ENCODE measurements around the gene ZNF526. TPM values are rescaled to one million over a fixed set of nuclear protein-coding genes. Genes with fewer than 3 reads are reported as not detected.

ZNF526 gene
- total and polyA plus RNA-seq, 9 of the 15 experiments (the other 6 are each of a cell fraction or from before 2014, with no cell fraction given), result 1.3 to 17.9 (median 6.2) TPM

DNA sequence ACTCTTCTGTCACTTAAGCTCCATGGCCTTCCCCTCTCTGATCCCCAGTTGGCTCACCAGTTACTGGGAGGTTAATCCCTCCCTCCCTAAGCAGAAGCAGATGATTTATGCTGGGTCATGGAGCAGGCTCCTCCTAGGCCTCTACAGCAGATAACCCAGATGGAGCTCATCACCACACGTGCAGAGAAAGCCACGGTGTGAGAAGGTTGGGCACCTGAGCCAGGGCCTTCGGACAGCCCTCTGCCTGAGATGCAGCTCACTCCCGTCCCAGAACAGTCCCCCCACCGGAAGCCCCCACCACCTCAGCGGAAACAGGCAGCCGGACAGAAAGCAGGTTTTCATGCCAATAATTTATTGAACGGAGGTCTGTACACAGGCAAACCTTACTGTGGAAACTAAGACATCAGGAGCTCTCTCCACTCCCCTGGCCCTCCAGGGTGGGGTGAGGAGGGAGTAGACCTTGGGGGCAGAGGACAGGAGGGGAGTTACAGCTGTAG, 9.8 kb downstream of the ZNF526 start (continued):
- TF ChIP-seq NR4A1 (CRISPR knock-in tag; IDR thresholded peaks at IDR 0.05), result no peak
- no peak for TF ChIP-seq NR4A1 (tag; IDR thresholded peaks at IDR 0.05)
- no peak for TF ChIP-seq ZNF224 (CRISPR knock-in tag; IDR thresholded peaks at IDR 0.05)
- TF ChIP-seq SIX5 (IDR thresholded peaks at IDR 0.05; ENCODE audit: borderline replicate concordance in 1 of 2, insufficient read depth in 1 of 2, low read depth in 1 of 2, low read length in 2 of 2), result no peak
- TF ChIP-seq ZNF197 (CRISPR knock-in tag; IDR thresholded peaks at IDR 0.05; ENCODE audit: low read depth), result no peak
- no peak for TF ChIP-seq ZNF586 (CRISPR knock-in tag; conservative IDR thresholded peaks at IDR 0.05)
- TF ChIP-seq, protein P1, sequence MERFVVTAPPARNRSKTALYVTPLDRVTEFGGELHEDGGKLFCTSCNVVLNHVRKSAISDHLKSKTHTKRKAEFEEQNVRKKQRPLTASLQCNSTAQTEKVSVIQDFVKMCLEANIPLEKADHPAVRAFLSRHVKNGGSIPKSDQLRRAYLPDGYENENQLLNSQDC (CRISPR knock-in tag; IDR thresholded peaks at IDR 0.05), result no peak
- no peak for TF ChIP-seq PURB (CRISPR knock-in tag; IDR thresholded peaks at IDR 0.05; ENCODE audit: low read depth)
- TF ChIP-seq, protein P2, sequence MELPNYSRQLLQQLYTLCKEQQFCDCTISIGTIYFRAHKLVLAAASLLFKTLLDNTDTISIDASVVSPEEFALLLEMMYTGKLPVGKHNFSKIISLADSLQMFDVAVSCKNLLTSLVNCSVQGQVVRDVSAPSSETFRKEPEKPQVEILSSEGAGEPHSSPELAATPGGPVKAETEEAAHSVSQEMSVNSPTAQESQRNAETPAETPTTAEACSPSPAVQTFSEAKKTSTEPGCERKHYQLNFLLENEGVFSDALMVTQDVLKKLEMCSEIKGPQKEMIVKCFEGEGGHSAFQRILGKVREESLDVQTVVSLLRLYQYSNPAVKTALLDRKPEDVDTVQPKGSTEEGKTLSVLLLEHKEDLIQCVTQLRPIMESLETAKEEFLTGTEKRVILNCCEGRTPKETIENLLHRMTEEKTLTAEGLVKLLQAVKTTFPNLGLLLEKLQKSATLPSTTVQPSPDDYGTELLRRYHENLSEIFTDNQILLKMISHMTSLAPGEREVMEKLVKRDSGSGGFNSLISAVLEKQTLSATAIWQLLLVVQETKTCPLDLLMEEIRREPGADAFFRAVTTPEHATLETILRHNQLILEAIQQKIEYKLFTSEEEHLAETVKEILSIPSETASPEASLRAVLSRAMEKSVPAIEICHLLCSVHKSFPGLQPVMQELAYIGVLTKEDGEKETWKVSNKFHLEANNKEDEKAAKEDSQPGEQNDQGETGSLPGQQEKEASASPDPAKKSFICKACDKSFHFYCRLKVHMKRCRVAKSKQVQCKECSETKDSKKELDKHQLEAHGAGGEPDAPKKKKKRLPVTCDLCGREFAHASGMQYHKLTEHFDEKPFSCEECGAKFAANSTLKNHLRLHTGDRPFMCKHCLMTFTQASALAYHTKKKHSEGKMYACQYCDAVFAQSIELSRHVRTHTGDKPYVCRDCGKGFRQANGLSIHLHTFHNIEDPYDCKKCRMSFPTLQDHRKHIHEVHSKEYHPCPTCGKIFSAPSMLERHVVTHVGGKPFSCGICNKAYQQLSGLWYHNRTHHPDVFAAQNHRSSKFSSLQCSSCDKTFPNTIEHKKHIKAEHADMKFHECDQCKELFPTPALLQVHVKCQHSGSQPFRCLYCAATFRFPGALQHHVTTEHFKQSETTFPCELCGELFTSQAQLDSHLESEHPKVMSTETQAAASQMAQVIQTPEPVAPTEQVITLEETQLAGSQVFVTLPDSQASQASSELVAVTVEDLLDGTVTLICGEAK (IDR thresholded peaks at IDR 0.05), result peak; percentile 42; the same call in 1 of the 2 replicates
- TF ChIP-seq, protein P2 (CRISPR knock-in tag; IDR thresholded peaks at IDR 0.05), result no peak
- TF ChIP-seq HDAC1 (IDR thresholded peaks at IDR 0.05), result peak in 1 of 2 experiments; percentile 67; a peak in 1 of 4 replicates
- TF ChIP-seq, protein P3, sequence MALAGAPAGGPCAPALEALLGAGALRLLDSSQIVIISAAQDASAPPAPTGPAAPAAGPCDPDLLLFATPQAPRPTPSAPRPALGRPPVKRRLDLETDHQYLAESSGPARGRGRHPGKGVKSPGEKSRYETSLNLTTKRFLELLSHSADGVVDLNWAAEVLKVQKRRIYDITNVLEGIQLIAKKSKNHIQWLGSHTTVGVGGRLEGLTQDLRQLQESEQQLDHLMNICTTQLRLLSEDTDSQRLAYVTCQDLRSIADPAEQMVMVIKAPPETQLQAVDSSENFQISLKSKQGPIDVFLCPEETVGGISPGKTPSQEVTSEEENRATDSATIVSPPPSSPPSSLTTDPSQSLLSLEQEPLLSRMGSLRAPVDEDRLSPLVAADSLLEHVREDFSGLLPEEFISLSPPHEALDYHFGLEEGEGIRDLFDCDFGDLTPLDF (CRISPR knock-in tag; IDR thresholded peaks at IDR 0.05), result no peak
- TF ChIP-seq DDX20 (tag; IDR thresholded peaks at IDR 0.05; ENCODE audit: low read depth), result no peak
- no peak for TF ChIP-seq SRSF7 (optimal IDR thresholded peaks at IDR 0.05; ENCODE audit: low read depth, low read length)
- peak; percentile 24 for TF ChIP-seq NCOR1 (IDR thresholded peaks at IDR 0.05)
- TF ChIP-seq ZNF696 (CRISPR knock-in tag; conservative IDR thresholded peaks at IDR 0.05), result no peak
- no peak for TF ChIP-seq ZBED1 (IDR thresholded peaks at IDR 0.05)
- TF ChIP-seq ZNF124 (CRISPR knock-in tag; IDR thresholded peaks at IDR 0.05), result no peak
- TF ChIP-seq SP2 (IDR thresholded peaks at IDR 0.05; ENCODE audit: extremely low read depth, low read depth, low read length, poor library complexity, severe bottlenecking), result no peak
- TF ChIP-seq ZNF785 (CRISPR knock-in tag; IDR thresholded peaks at IDR 0.05), result no peak
- no peak for TF ChIP-seq ZNF77 (CRISPR knock-in tag; IDR thresholded peaks at IDR 0.05)

Data from K562 (cell line).